SK-N-SH treated with all-trans-retinoic acid at 6 μM for 48 hours (cell line): ENCODE data around the gene LRRFIP2.

Experiments used
- ATAC-seq: fragments of 200-7000 bp; cut with Tn5 transposase; 3 replicates; pipeline ENCODE4 v1.9.1; 2020; ENCODE audit warnings: mild to moderate bottlenecking, moderate library complexity
- ARNTL ChIP-seq: fragments of 450-650 bp; formaldehyde crosslinking; IDR thresholded peaks from 2 replicates; pipeline ENCODE4 v1.5.0; 2020; ENCODE audit warnings: low read depth, mild to moderate bottlenecking, moderate library complexity, borderline replicate concordance
- BACH2 ChIP-seq: fragments of 250-450 bp; sonication (Bioruptor Pico); IDR thresholded peaks from 2 replicates; pipeline ENCODE4 v1.9.0; 2021; ENCODE audit warnings: mild to moderate bottlenecking, borderline replicate concordance
- CREB5 ChIP-seq: fragments of 250-450 bp; sonication (Bioruptor Pico); IDR thresholded peaks from 2 replicates; pipeline ENCODE4 v1.5.1; 2020; ENCODE audit warnings: low read depth, mild to moderate bottlenecking, moderate library complexity
- CSDC2 ChIP-seq: fragments of 250-450 bp; sonication (Bioruptor Pico); IDR thresholded peaks from 2 replicates; pipeline ENCODE4 v1.5.0; 2020; ENCODE audit warnings: mild to moderate bottlenecking, moderate library complexity
- CSRNP3 ChIP-seq: fragments of 250-450 bp; sonication (Bioruptor Pico); IDR thresholded peaks from 2 replicates; pipeline ENCODE4 v1.5.1; 2021; ENCODE audit warnings: mild to moderate bottlenecking, moderate library complexity
- ESRRG ChIP-seq: fragments of 250-450 bp; sonication (Bioruptor Pico); IDR thresholded peaks from 2 replicates; pipeline ENCODE4 v1.6.1; 2021; ENCODE audit warnings: mild to moderate bottlenecking
- GLIS3 ChIP-seq: fragments of 250-450 bp; sonication (Bioruptor Pico); IDR thresholded peaks from 2 replicates; pipeline ENCODE4 v1.5.0; 2020; ENCODE audit warnings: mild to moderate bottlenecking, moderate library complexity
- ISL1 ChIP-seq: fragments of 250-450 bp; sonication (Bioruptor Pico); IDR thresholded peaks from 2 replicates; pipeline ENCODE4 v2.1.2; 2022; ENCODE audit warnings: mild to moderate bottlenecking, moderate library complexity
- OSR1 ChIP-seq: fragments of 250-450 bp; sonication (Bioruptor Pico); IDR thresholded peaks from 2 replicates; pipeline ENCODE4 v1.8.0; 2022; ENCODE audit warnings: moderate library complexity, mild to moderate bottlenecking, inconsistent platforms
- POU6F1 ChIP-seq: fragments of 250-450 bp; sonication (Bioruptor Pico); IDR thresholded peaks from 2 replicates; pipeline ENCODE4 v1.8.0; 2021; ENCODE audit warnings: low read depth, mild to moderate bottlenecking, moderate library complexity, borderline replicate concordance
- PPARA ChIP-seq: fragments of 250-450 bp; sonication (Bioruptor Pico); IDR thresholded peaks from 2 replicates; pipeline ENCODE4 v1.5.0; 2020; ENCODE audit warnings: mild to moderate bottlenecking, borderline replicate concordance
- RARB ChIP-seq: fragments of 250-450 bp; sonication (Bioruptor Pico); IDR thresholded peaks from 2 replicates; pipeline ENCODE4 v1.8.0; 2021; ENCODE audit warnings: mild to moderate bottlenecking, moderate library complexity
- TCF4 ChIP-seq: fragments of 250-450 bp; sonication (Bioruptor Pico); IDR thresholded peaks from 2 replicates; pipeline ENCODE4 v1.8.0; 2021; ENCODE audit warnings: mild to moderate bottlenecking, moderate library complexity, borderline replicate concordance
- TOX ChIP-seq: fragments of 250-450 bp; sonication (Bioruptor Pico); IDR thresholded peaks from 2 replicates; pipeline ENCODE4 v1.8.0; 2021; ENCODE audit warnings: mild to moderate bottlenecking, moderate library complexity, borderline replicate concordance
- TSHZ2 ChIP-seq: fragments of 250-450 bp; sonication (Bioruptor Pico); IDR thresholded peaks from 2 replicates; pipeline ENCODE4 v1.5.0; 2020; ENCODE audit warnings: mild to moderate bottlenecking, moderate library complexity
- ZC3H10 ChIP-seq: fragments of 250-450 bp; sonication (Bioruptor Pico); IDR thresholded peaks from 2 replicates; pipeline ENCODE4 v1.5.1; 2021; ENCODE audit warnings: mild to moderate bottlenecking, moderate library complexity
- ZFP3 ChIP-seq: fragments of 250-450 bp; sonication (Bioruptor Pico); IDR thresholded peaks from 2 replicates; pipeline ENCODE4 v1.5.0; 2020; ENCODE audit warnings: mild to moderate bottlenecking, moderate library complexity
- ZFP30 ChIP-seq: fragments of 450-650 bp; formaldehyde crosslinking; IDR thresholded peaks from 2 replicates; pipeline ENCODE4 v1.5.0; 2022; ENCODE audit warnings: mild to moderate bottlenecking, moderate library complexity
- ZNF565 ChIP-seq: fragments of 450-650 bp; formaldehyde crosslinking; conservative IDR thresholded peaks from 2 replicates; pipeline ENCODE4 v1.5.0; 2020; ENCODE audit warnings: low read depth, mild to moderate bottlenecking, moderate library complexity

The LRRFIP2 gene

GRCh38 chr3:37086918-37087317 lies 87.5 kb downstream of the LRRFIP2 start:
- TF ChIP-seq ISL1 (CRISPR knock-in tag): peak; percentile 30
- TF ChIP-seq CSDC2 (CRISPR knock-in tag): no peak
- ATAC-seq: peak; percentile 84

- TF ChIP-seq PPARA (CRISPR knock-in tag) (no peak), ZC3H10 (CRISPR knock-in tag) (no peak), ESRRG (no peak), CREB5 (no peak), GLIS3 (no peak), POU6F1 (CRISPR knock-in tag) (no peak), BACH2 (CRISPR knock-in tag) (no peak), ZFP30 (CRISPR knock-in tag) (no peak), ZNF565 (CRISPR knock-in tag) (no peak), TOX (CRISPR knock-in tag) (no peak), CSDC2 (CRISPR knock-in tag) (no peak), ISL1 (CRISPR knock-in tag) (no peak), TCF4 (CRISPR knock-in tag) (no peak)
- no peak for ATAC-seq
Observed at GRCh38 chr3:37082317-37082716, 92.1 kb downstream of the LRRFIP2 start.

GRCh38 chr3:37075955-37076354 lies 98.4 kb downstream of the LRRFIP2 start:
- no peak for ATAC-seq
- TF ChIP-seq GLIS3 (no peak), TSHZ2 (CRISPR knock-in tag) (no peak), PPARA (CRISPR knock-in tag) (no peak), OSR1 (CRISPR knock-in tag) (no peak), CREB5 (no peak), ZFP3 (CRISPR knock-in tag) (no peak), POU6F1 (CRISPR knock-in tag) (no peak)

- peak; percentile 98 for ATAC-seq
- no peak for TF ChIP-seq ZFP3 (CRISPR knock-in tag)
- no peak for TF ChIP-seq CREB5
- no peak for TF ChIP-seq OSR1 (CRISPR knock-in tag)
- no peak for TF ChIP-seq CSDC2 (CRISPR knock-in tag)
- TF ChIP-seq ARNTL (CRISPR knock-in tag): no peak
- no peak for TF ChIP-seq TSHZ2 (CRISPR knock-in tag)
- no peak for TF ChIP-seq RARB (CRISPR knock-in tag)
- no peak for TF ChIP-seq CSRNP3 (CRISPR knock-in tag)
- no peak for TF ChIP-seq POU6F1 (CRISPR knock-in tag)
- TF ChIP-seq ESRRG: no peak
Observed at GRCh38 chr3:37074178-37074577, 100.2 kb downstream of the LRRFIP2 start.
